Measurements from ENCODE around the gene CNTNAP3B.
"Not testable (repeated sequence)": the region's sequence is repeated elsewhere in the genome, so short reads cannot be mapped to it uniquely, and the experiment has no call there.

DNA sequence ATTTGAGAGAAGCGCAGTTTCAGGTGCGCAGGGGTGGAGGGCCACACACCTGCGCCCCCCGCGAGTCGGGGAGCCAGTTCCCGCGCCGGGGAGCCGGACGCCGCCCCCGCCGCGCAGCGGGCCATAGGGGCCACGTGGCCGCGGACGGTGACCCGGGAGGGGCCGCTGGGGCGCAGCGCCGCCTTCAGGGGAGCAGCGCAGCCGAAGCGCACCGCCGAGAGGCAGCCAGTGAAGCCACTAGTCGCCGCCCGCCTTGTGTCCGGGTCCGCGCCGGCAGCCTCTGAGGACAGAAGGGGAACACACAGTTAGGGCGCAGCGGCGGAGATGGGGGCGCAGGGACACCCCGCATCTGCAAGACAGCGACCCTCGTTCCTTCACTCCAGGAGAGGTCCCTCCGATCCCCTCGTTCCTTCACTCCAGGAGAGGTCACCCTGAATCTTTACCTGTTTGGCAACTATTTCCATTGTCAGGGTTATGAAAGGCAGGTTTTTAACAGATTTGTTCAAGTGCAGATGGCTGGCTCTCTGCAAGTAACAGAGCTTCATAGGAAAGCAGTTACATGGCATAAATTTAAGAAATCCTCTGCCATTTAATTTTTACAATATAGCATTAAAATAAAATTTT, 230.4 kb downstream of the CNTNAP3B start:
- not testable (repeated sequence) for TF ChIP-seq POLR2A (IDR thresholded peaks at IDR 0.05)
- TF ChIP-seq, protein P1, sequence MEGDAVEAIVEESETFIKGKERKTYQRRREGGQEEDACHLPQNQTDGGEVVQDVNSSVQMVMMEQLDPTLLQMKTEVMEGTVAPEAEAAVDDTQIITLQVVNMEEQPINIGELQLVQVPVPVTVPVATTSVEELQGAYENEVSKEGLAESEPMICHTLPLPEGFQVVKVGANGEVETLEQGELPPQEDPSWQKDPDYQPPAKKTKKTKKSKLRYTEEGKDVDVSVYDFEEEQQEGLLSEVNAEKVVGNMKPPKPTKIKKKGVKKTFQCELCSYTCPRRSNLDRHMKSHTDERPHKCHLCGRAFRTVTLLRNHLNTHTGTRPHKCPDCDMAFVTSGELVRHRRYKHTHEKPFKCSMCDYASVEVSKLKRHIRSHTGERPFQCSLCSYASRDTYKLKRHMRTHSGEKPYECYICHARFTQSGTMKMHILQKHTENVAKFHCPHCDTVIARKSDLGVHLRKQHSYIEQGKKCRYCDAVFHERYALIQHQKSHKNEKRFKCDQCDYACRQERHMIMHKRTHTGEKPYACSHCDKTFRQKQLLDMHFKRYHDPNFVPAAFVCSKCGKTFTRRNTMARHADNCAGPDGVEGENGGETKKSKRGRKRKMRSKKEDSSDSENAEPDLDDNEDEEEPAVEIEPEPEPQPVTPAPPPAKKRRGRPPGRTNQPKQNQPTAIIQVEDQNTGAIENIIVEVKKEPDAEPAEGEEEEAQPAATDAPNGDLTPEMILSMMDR (IDR thresholded peaks at IDR 0.05), result not testable (repeated sequence)

Measured in adrenal gland (tissue), 5 donors.